ENCODE results near the gene LRP1B.

The LRP1B gene

DNA sequence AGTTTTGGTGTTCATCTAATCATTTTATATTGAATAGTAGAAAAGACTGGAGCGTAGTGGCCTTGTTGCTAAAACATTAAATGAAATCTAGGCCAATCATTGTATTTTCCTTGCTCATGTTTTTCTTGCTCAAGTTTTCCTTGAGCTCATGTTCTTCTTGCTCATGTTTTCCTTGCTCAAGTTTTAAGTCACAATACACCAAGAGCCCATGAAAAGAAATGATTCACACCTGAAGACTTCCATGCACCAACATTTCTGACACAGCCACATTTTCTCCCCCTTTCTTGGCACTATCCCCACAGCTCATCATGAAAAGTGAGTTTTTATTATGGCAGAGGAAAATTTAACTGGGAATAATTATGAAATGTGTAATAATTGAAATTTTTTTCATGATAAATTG is 92.0 kb downstream of the LRP1B start:
- DNase-seq, result no peak

- no peak for DNase-seq
These were observed 93.1 kb downstream of the LRP1B start for GRCh38 chr2:142037744-142038143.

- DNase-seq, result no peak
These were observed 93.8 kb downstream of the LRP1B start for GRCh38 chr2:142037066-142037465.

DNA sequence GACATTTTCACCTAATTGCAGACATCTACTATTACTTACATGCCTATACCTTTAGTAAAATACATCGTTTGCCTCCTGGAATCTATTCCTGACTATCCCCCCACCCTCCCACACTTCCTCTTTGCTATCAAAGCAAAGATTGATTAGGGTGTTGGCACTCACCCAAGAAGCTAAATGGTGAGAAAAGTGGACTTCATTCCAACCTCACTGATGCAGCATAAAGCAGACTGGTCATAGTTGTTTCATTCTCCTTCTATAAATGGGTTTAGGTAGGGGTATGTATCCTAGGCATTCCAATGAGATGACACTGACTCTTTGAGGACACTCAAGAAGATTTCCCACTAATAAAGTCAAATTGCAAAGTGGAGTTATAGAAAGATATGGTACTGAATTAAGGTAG is 97.4 kb downstream of the LRP1B start:
- no peak for DNase-seq

- DNase-seq, result no peak
These were observed 99.2 kb downstream of the LRP1B start for GRCh38 chr2:142031656-142032055.

DNA sequence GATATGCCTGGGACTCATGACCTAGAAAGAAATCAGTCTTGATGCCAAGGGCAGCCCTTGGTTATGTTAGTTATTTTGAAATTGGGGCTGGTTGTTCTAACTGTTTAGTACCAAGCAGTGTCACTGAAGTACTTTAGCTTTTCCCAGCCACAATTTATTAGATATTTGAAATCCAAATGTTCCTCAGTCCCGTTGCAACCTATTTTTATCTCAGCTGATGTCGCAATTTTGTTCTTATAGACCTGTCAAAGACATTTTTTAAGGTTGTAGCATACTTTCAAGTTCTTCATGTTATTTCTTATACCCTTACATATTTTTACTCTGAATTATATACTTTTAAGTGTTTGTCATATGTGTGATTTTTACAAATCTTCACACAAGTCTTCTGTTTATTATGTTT is 100.1 kb downstream of the LRP1B start:
- DNase-seq, result no peak

DNA sequence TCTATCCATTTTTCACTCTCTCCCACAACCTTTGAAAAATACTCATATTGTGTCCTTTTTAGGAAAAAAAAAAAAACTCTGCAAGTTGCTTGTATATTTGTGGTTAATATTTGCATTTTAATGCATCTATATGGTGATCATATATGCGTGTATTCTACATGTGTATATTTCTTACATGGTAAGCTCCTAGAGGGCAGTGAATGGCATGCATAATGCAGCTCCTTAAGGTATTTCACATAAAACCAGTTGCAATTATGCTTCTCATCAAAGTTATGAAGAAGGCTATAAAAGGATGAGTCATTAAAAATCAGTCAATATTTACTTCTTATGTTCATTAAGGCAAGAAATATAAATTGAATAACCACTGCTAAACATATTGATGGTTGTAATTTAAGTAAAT is 100.8 kb downstream of the LRP1B start:
- no peak for DNase-seq

DNA sequence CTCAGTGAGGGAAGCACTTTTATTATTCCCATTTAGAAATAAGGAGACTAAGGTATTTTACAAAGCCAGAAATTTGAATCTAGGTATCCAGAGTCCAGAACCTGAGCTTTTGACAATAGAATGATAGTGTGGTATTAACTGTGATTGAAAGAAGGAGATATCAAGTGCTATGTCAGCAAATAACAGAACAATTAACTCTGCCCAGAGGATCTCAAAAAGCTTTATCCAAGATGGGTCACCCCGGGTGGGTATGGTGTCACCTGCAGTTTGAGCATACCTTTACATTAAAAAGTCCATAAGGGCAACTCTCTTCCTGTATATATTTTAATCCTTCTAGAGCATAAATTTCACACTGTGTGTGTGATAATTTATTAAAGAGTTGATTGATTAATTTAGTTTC is 105.4 kb downstream of the LRP1B start:
- DNase-seq, result no peak

DNA sequence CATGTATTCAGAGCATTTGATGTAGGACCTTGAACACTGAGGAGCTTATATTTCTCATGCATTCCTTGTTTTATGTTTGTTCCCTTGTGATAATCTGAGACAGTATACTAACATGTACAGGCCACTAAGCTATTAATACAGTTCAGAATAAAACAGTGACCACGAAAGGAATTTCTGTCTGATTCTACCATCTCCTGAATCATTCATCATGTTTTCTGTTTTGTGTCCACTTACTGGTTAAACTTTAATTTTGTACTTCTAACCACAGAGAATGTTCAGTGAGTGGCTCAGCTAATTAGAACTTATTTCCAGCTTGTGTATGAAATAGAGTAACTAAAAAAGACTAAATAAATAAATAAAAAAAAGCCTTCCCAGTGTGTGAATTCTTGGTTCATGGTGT is 110.4 kb downstream of the LRP1B start:
- no peak for DNase-seq

GRCh38 chr2:142014536-142014935 is 116.3 kb downstream of the LRP1B start:
- DNase-seq, result no peak

DNA sequence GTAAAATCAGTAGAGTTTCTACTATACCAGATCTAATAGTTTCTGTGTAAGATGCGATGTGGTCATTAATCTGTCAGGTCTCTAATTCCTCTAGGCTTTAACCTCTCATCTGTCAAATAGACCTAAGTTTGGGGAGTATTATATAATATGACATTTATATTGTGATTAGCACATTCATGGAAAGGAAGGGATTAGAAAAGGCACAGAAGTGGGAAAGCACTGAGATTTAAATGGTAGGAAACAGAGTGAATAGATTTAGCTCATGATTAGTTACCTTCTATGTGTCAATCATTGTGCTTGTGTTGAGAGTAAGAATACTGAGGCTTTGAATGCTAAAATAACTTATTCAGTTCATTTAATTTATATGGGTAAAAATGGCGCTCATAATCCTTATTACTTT is 118.0 kb downstream of the LRP1B start:
- no peak for DNase-seq

- no peak for DNase-seq
These were observed 120.1 kb downstream of the LRP1B start for GRCh38 chr2:142010477-142011270.

GRCh38 chr2:142008135-142008744 is 122.6 kb downstream of the LRP1B start:
- no peak for DNase-seq

GRCh38 chr2:141994066-141994465 is 136.8 kb downstream of the LRP1B start:
- DNase-seq, result no peak

DNA sequence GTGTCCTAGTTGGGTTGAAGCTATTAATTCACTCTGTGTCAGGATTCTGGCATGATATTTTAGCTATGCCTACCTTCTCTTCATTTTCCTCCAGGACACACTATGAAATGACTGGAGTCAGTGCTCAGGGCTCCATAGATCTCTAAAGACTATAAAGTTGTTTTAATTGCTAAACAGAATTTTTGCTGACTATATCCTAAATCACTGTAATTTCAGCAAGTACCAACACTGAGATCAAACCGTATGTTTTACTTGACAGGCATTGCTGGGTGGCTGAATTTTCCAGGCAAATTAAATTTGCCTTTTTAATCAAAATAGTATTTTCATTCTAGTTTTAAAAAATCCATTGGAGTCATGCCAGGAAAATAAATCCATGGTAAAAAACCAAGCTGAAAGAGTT is 138.1 kb downstream of the LRP1B start:
- DNase-seq, result no peak

DNA sequence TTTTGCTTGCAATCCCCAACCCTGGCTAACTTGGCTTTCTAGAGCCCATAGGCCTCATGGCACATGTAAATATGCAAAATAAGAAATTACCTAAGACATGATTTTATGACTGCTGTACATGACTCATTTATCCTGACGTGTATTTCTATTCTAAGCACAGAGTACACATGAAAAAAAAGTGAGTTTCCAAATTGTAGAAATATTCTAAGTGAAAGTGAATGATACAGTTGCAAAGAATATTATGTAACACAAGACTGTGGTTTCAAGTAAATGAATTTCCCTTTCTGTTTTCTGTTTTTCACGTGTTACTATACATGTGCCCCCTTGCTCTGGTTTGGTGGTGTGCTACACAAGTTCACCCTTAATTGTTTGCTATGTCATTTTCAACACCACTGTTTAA is 162.4 kb downstream of the LRP1B start:
- DNase-seq, result no peak

GRCh38 chr2:141967980-141968379 is 162.8 kb downstream of the LRP1B start:
- no peak for DNase-seq

DNA sequence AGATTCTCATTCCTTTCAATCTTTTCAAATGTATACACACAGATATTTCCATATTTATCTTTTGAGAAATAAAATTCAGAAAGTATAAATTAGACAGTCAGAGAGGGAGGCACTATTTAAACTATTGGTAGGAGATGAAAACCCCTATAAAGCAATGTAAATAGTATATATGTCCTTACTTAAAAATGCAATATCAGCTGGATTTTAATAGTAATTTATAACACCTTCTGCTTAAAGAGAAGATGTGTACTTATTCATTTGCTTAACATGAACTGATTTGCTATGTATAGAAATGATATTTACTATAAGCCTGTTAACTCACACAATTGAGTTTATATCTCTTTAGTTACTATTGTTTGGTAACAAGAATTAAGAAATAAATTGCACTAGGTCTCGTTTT is 163.3 kb downstream of the LRP1B start:
- no peak for DNase-seq

GRCh38 chr2:141959941-141960340 is 170.9 kb downstream of the LRP1B start:
- no peak for DNase-seq

DNA sequence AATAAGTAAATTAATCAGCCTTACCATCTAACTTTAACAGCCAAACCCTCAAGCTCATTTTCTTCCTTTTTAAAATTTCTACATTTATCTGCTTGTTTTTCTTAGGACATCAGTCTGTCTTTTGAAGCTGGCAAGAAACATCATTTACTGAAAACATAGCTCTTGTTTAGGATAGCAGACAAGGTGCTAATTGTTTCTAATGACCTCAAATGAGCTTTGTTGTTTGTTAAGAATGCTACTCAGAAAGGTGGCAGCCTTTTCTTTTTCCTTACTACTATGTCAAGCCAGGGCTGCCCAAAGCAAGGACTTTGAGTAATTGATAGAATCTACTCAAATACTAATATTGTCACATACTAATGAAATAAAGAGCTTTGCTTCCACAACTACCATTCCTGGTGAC is 171.8 kb downstream of the LRP1B start:
- no peak for DNase-seq

DNA sequence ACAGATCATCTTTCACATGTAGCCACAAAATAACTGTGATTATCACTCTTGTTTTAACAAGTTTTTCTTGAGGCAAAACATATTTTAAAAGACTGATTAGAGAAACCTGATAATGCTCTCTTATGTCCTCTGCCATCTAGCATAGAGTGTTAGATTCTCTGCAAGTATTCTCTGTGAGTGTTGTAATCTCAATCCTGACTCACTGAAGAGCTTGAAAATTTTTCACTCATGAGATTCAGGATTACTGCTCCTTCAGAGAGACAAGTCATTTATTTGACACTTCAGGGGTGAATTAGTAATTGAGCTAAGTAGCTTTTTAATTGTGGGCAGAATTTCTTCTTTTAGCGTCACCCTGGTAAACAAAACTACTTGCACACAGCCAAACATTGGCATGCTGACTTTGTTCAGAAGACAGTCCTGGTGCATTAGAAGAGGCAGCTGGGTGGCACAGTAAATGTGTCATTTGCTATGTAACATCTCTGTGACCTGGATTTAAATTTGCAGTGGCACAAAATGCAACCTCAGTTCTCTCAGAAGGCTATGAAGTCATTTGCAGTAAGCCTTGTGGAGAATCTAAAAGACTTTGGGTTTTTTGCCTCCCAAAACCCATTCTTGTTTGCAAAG is 172.9 kb downstream of the LRP1B start:
- DNase-seq, result no peak

DNA sequence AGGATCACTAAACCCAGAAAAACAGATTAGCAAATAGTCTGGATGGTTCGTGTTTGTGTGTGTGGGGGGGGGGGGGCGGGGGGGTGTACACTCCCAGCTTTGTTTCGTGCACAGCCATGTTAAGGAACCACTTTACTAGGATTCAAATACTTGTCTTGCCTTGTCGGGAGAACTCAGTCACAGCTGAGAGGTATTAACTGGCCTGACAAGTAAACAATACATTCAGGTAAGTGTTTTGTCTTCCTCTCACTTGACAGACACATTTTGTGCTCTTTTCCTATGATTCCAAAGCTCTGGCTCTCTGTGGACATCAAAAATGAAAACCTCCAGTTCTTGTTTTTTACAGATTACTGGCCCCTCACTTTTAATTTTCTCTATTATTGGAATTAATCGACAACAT is 173.5 kb downstream of the LRP1B start:
- no peak for DNase-seq

GRCh38 chr2:141947396-141948114 is 183.3 kb downstream of the LRP1B start:
- DNase-seq, result no peak

- no peak for DNase-seq
These were observed 184.8 kb downstream of the LRP1B start for GRCh38 chr2:141946016-141946415.
